Stimulated activated CD4-positive, alpha-beta T cell treated with anti-CD3 and anti-CD28 coated beads, Interleukin-2, amount 100 ng/mL, for 4 hours (primary cell): Measurements from ENCODE around the gene FAM83D.
"Not testable (repeated sequence)": the region's sequence is repeated elsewhere in the genome, so short reads cannot be mapped to it uniquely, and the experiment has no call there.

Source experiments
- DNase-seq: peaks from one replicate; pipeline ENCODE4 v3.0.0-alpha.2; 2020; ENCODE audit warnings: low read depth

The FAM83D gene

DNA sequence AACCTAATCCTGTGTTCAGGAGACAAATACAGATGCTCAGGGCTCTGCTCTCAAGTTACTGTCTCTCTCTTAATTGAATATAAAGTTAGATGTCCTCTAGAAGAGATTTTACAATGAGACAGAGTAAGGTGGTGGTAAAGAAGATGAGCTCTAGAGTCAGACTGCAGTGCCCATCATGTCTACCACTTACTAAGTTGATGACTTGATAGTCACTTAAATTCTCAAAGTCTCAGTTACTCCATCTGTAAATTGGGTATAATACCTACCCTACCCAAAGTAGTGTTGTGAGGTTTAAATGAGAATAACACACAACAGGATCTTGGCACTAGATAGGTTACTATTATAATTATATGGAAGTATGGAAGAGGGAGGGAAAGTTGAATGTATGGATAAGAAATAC lies 37.5 kb downstream of the FAM83D start:
- no peak for DNase-seq

DNA sequence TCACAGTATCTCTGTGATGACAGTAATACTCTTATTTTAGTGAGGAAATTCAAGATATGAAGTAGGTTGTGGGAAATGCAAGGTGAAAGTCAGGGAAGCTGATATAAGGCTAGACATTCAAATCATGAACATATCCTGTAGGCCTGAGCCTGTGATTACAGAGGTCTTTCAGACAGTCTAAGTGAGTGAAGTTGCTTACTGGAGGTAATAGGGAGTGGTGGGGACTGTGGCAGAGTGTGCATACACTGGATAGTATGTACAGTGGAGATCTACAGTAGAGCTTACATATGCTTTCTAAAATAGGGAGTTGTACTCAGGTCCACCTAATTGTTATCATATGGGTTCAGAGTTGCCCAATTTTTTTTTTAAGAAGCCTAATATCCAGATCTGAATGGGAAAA lies 39.0 kb downstream of the FAM83D start:
- no peak for DNase-seq

DNA sequence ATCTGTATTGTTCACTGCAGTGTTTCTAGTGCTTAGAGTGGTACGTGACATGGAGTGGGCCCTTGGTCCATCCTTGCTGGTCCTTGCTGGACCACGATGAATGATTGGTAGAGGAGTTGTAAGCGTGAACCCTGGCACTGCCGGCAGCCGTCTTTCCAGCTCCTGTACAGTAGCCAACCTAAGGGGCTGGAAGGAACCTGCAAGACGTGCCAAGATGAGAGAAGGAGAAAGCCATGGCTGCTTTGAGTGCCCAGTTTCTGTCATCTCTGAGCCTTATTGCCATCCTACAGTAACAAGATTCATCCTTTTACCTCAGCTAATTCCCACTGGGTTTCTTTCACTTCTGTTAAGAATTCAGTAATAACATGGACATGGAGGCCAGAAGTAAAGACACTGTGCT lies 41.9 kb downstream of the FAM83D start:
- DNase-seq = no peak

DNA sequence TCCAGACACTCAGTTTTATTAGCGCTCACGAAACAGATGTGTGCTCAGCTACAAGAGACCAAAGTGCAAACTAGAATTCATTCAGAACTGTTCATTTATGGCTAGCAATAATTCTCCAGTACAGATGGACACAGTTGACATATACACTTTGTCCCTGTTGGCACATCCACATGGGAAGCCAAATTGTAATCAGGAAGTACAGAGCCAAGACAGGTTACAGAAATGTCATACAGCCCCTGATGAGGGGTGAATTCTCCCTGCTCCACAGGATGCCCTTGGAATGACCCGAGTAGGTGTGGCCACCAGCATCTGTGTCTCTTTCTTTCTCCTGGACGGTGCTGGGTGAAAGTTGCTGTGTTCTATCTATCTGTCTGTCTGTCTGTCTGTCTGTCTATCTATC lies 43.5 kb downstream of the FAM83D start:
- no peak for DNase-seq

DNA sequence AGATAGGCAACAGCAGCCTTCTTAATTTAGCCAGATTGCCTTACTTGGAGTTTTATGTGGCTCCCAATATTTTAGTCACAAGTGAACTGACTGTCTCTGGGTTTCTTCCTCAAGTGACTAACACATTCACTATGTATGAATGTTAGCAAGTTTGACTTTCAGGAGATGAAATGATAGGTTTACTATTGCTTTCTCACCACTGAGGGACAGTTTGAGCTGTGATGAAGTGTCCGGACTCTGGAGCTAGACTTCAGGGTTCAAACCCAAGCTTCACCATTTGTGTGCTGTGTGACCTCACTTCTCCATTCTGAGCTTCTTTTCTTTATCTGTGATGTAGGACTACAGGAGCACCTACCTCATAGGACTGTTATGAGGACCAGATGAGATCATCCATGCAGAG lies 44.1 kb downstream of the FAM83D start:
- no peak for DNase-seq

DNA sequence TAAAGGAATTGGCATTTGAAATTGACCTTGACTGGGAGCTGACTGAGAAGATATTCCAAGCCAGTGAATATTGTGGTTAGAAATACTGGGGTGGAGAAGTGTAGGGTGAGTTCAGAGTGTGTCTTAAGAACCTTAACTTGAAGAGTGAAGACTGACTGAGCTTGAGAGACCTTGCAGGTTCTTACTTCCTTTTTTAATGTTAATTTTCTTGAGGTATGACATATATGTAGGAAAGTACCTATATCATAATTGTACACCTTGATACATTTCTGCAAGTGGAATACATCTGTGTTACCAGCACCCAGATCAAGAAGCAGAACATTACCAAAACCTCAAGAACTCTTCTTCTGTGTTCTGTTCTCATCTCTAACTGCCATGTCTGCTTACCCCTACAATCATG lies 46.9 kb downstream of the FAM83D start:
- no peak for DNase-seq

DNA sequence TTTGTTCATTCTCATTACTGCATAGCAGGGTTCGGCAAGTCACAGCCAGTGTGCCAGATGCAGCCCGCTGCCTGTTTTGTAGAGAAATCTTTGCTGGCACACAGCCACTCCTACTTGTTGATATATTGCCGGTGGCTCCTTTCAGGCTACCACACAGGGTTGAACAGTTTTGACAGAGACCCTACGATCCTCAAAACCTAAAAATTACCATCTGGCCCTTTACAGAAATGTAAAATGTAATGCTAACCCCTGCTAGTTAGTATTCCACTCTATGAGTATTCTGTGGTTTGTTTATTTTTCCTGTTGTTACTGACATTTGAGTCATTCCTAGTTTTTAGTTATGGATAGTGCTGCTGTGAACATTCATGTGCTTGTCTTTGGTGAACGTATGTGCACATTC lies 47.4 kb downstream of the FAM83D start:
- DNase-seq = no peak

DNA sequence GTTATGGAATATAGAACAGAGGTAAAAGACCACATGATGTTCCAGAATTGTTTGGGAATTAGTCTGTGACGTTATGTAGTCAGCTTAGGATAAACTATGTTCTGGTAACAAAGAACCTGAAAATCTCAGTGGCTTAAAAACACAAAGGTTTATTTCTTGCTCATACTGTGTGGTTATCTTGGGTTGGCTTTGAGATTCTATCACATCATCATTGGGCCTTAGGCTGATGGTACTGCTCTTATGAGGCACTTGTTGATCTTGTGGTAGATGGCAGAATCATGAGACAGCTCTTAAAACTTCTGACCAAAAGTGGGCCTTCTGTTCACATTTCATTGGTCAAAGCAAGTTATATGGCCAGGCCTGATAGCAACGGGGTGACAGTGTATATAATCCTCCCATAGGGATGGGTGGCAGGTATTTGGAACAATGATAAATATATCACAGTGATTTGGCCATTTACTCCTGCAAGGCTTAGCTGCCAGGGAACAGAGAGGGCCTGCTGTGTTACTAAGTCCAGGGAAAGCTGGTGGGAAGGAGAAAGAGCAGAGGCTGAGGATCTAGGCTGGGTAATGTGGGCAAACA lies 49.4 kb downstream of the FAM83D start:
- no peak for DNase-seq

DNA sequence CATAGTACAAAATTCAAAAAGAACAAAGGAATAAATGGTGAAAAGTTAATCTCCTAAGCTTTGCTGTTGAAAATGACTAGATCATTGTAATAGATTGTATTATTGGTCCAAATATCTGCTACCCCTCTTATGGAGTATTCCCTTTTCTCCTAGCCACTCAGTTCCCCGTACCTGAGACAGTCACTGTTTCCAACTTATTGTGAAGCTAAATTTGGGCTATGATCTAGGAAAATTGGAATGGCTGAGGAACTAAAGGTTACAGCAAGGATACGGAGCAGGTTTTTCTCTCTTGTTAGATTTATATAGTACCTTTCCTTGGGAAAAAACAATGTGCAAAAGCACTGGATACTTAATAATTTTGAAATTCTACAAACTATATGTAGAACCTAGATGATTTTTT lies 53.2 kb downstream of the FAM83D start:
- no peak for DNase-seq

DNA sequence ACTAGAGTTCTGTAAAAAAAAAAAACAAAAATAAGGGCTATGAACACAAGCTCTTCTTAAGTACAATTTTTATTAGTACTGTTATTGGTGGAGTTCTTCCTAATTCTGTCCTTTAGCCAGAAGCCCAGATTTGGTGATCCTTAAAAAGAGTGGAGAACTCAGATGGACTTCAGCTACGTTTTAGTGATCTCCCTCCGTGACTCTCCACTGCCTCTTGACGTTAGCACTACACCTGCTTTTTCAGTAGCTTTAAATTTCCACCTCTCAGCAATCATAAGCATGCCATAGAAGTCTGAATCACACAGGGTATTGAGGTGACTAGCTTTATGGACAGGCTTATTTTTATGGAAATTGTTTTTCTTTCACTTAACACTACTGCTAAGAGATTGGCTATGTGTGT lies 53.6 kb downstream of the FAM83D start:
- no peak for DNase-seq

DNA sequence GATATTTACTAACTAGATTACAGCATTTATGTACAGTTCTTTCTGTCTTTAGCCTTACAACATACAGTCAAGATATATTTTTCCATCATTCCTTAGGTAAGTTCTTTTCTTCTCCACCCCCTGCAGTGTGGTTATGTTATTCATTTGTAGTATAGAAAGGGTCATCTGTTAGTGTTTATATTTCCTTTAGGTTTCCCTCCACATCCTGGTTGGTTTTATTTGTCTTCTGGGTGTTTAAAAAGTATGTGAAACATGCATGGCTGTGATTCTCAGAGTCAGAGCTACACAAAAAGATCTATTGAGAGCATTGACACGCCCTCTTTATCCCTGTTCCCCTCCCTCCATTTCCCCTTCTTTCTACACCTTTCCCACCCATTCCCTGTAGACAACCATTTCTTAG lies 56.1 kb downstream of the FAM83D start:
- DNase-seq = no peak

DNA sequence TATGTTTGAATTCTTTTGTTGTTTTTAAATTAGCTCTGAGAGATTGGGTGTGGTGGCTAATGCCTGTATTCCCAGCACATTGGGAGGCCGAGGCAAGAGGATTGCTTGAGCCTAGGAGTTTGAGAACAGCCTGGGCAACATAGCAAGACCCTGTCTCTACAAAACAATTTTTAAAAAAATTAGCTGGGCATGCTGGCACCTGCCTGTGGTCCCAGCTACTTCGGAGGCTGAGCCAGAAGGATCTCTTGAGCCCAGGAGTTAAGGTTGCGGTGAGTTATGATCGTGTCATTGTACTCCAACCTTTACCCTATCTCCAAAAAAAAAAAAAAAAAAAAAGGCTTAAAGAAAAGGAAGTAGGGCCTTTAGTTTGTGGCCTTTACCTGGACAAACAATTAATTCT lies 58.8 kb downstream of the FAM83D start:
- DNase-seq = no peak

DNA sequence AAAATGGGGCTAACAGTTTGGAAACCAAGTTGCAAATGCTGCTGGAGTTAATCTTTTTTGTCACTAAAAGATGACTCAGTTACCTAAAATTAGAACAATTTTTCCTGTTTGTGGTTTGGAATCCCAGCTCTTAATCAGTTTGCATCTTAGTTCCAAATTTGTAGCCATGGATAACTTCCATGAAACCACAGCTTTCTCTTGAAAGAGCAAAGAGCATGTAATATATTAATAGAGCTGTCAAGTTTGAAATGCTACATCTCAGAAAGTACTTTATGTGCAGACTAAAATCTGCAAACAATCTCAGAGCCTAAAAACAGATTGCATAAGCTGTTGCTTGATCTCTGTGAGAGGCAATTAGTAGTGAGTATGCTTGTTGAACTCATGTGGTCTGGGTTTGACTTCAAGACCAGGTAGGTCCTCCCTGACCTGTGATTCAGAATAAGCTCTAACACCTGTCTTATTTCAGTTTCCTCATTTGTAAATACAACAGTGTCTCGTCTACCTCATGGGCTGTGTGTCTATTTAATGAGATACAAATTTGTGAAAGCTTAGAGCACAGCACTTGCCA lies 59.5 kb downstream of the FAM83D start:
- DNase-seq = no peak

DNA sequence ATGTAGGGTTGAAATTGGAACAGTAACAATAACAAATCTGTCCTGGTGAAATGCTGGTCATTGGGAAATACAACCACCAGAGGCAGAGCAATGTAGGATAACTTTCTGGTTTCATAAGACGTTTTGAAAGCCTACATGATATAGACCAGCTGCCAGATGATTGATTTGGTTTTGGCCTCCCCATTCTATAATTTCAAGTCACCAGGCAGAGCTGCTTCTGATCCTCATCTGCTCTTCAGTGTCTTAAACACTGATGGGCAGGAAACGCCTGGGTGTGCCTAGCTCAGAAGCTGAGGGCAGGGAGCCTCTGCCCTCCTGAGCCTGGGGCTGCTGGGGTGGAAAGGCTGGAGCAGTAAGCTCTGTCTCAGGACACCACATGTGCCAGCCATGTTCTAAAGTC lies 60.4 kb downstream of the FAM83D start:
- no peak for DNase-seq

DNA sequence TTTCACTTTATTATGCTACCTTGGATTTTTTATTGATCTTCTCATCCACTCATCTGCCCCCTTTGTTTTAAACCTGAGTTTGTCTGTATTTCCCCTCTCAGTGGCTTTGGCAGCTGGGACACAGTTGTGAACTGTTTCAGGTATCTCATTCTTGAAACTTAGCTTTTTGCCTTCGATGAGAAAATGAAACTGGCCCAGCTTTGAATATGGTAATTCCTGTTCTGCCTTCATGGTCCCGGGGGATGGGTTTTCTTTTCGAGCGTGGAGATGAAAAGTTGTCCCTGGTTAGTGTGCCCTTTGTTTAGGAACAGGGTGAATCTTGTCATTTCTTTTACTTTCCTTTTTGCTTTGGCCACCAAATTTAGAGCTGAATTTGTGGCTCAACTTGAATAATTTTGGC lies 61.6 kb downstream of the FAM83D start:
- no peak for DNase-seq

DNA sequence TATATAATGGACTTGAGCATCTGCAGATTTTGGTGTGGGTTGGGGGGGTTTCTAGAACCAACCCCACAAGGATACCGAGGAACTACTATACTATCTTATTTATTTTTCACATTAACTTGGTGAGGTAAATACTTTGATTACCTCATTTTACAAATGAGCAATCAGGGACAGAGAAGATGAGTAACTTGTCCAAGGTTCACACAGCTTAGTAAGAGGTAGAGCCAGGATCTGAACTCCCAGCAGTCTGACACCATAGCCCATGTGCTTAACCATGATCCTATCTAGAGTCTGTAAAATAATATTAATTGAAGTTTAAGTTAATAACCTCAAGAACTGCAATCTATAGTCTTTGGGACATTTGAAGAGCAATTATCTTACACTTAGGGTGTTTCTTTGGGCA lies 64.5 kb downstream of the FAM83D start:
- DNase-seq = no peak

DNA sequence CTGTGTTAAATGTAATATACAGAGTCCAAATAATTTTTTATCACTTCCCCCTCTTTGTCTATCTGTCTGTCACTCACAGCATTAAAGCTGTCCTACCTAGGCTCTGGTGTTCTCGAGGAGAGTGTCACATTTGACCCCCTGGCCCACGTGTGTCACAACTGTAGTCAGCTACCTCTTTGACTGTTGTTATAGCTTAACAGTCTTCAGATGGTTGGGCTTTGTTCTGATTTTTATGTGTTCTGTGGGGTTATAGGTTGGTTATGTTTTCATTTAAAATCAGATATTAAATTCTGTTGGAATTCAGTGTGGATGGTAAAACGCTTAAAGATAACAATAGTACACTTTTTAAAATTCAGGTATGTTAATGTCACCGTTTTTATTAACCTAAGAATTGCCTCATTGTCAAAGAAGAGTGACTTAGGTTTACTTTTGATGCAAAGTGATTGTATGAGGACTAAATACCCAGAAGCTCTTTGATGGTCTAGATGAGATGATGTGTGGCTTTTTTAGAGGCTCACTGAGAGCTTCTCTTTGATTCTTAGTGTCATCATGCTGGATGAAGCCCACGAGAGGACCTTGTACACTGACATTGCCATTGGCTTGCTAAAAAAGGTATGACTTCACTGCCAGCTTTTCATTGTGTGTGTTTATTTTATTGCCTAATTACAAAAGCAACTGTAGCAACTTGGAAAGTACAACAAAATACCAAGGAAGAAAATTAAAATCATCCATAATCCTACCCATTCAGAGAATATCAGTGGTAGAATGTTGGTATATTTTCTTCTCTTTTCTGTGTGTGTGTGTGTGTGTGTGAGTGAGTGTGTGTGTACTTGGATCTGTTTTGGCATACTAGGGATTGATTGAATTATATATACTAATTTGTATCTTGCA lies 65.8 kb downstream of the FAM83D start:
- no peak for DNase-seq

DNA sequence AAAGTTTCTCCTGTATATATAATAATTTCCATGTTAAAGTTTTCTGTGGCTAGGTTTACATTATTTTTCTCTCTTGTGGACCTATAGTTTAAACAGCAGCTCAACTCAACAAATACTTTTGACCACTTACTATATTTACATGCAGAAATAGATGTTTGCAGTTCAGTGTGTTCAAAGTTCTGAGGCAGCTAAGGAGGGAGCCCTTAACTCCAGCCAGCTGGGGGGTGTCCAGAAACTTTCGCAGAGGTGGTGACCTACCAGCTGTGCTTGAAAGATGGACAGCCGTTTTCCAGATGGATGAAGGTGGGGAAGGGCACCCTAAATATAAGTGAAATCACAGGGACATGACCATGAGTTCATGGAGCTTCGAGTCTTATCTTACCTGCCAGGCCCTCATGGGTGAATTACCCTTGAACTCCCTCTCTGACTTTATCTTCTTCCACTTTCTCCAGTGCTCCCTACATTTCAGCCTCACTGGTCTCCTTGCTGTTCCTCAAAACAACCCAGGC lies 69.4 kb downstream of the FAM83D start:
- no peak for DNase-seq

DNA sequence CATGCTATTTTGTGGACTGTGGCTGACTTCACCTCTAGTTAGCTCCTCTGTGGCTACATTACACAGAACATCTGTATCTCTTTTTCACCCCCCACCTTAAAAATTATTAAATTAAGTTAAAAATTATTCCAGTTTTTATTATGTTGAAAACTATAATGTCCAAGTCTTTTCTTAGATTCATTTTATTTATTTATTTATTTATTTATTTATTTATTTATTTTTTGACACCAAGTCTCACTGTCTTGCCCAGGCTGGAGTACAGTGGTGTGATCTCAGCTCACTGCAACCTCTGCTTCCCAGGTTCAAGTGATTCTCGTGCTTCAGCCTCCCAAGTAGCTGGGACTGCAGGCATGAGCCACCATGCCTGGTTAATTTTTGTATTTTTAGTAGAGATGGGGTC lies 70.6 kb downstream of the FAM83D start:
- DNase-seq = not testable (repeated sequence)

DNA sequence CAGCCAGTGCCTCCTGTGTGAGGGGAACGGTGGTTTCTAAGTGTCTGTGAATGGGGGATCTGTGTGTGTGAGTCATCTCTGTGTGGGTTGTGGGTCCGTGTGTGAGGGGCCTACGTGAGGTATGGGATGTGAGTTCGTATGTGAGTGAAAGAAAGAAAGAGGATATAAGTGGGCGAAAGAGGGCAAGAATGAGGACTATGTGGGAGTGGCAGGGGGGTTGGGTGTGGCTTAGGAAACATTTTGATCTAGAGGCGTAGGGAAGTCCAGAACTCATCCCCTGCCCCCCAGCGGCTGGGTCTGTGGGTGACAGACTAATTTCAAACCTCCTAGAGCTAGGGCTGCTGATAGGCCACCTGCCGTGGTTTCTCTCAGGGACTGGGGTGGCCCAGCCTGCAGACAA lies 71.4 kb downstream of the FAM83D start:
- DNase-seq = peak; percentile 40

DNA sequence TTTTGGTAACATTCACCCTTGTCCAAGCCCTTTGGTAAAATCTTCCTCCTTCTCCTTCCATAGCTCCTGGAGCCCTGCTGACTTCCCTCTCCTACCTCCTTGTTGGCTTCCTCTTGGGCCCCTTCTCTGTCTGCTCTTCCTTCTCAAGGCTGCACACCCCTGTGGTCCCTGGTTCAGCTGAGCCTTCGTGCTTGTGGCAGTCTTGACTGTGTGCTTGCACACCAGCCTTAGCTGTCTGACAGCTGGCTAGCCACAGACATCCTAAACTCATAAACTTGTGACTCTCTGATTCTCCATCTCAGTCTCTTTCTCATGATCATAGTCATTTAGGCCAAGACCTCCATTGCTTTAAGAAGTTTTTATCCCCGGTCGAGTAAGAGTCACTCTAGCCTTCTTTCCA lies 73.0 kb downstream of the FAM83D start:
- DNase-seq = no peak

DNA sequence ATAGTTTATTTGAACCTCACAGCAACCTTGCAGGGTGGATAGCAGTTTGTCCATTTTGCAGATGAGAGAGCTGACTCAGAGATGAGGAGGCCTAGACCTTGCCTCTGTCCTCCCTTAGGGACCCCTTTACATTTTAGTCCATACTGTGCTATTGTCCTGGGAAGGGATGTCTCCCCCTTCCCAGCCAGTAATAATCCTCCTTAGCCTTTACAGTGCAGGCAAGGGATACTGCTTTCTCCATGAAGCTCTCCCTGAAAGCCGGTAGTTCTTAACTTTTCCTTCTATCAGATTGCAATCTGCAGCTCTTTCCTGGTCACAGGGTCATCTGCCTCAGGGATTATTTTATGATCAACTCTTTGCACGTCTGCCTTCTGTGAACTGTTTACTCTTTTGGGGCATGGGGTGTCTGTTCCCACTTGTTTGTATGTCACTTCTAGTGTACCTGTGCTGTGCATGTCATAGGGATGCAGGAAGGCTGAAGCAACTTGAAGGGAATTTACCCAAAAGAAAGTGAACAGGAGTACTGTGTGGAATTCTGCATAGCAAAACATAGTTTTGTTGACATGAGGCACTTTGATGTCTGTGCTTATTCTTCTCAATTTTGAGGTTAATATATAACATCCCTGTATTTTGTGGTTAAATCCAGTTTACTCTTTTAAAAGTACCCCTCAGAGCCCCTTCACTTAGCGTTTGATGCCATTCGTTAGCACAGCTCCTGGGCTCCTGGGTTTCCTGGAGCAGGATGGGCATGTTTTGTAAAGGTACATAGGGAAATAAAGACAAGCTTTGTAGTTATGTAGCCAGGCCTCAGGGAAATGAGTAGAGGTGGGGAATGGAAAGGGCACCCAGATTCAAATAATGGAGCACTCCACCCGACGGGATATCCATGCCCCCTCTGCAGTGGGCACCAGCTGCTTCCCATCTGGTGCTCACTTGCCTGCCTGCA lies 74.0 kb downstream of the FAM83D start:
- no peak for DNase-seq
